ENCODE data around the gene ARMH2. TPM values are rescaled to one million over a fixed set of nuclear protein-coding genes. Genes with fewer than 3 reads are reported as not detected.

Gene ARMH2
- total and polyA plus RNA-seq, 2 donors (not counting 3 experiments of a cell fraction or from before 2014, with no cell fraction given): not detected

DNA sequence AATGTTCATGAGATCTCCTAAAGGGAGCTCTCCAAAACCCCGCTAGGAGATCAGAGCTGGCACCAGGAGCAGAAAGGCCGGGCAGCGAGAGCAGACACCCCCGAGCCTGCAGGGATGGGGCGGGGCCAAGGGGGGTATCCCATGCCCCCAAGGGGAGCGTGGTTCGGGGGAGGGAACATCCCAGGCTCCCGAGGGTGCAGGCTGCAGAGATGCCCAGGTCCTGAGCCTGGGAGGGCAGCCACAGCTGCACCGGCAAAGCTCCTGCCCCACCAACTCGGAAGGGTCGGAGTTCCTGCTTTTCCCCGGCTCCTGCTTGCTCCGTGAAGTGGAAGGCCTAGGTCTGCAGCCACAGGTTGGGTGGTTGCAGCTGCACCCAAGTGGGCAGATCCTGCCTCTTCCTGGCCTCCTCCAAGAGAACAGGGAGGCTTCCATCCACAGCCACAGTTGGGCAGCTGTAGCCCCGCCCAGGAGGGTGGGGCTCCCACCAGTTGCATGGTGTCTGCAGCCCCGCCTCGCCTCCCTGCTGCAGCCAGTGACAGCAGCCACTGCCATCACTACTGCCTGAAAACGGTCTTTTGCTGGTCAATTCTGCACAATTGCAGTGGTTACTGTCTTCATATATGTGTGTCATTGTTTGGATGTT, 37.4 kb downstream of the ARMH2 start:
- intact Hi-C loops (cut with micrococcal nuclease) (no loop called here), dilution Hi-C loops (cut with MboI; ENCODE audit: extremely low pct_ligation_motif_present, low sequenced_read_pairs) (no loop called here)
- Histone ChIP-seq H3K4me2 (ENCODE audit: insufficient read depth, low read length) (no peak overlapping the region), H3K9ac (replicated peaks; ENCODE audit: extremely low read depth, insufficient read depth, low read length) (no peak overlapping the region), H4K20me1 (replicated peaks; ENCODE audit: control insufficient read depth, extremely low read depth, insufficient read depth, low read length) (no peaks in the 10 kb centered on the region), H3K9me3 (replicated peaks; ENCODE audit: control insufficient read depth, insufficient read depth, low read length) (no peaks in the 10 kb centered on the region), H3K4me1 (ENCODE audit: control insufficient read depth, extremely low read depth, insufficient read depth, low read length) (no peaks in the 10 kb centered on the region), H3K36me3 (ENCODE audit: control insufficient read depth in 2 of 2, extremely low read depth in 1 of 2, insufficient read depth in 2 of 2, low read length in 2 of 2) (no peaks in the 10 kb centered on the region), H3K79me2 (ENCODE audit: control insufficient read depth, insufficient read depth, low read length) (no peaks in the 10 kb centered on the region), H3K27me3 (ENCODE audit: control insufficient read depth in 2 of 2, insufficient read depth in 2 of 2, low read length in 2 of 2) (no peaks in the 10 kb centered on the region), H3K9me1 (replicated peaks; ENCODE audit: control insufficient read depth, extremely low read depth, insufficient read depth, low read length) (no peaks in the 10 kb centered on the region), H3K27ac (ENCODE audit: insufficient read depth, low read depth, low read length) (no peak overlapping the region), H3K4me3 (replicated peaks in 1 of 3; ENCODE audit: insufficient read depth in 1 of 3, low read depth in 1 of 3, low read length in 3 of 3) (no peak overlapping the region), H2AFZ (ENCODE audit: low read depth, low read length) (no peak overlapping the region)
- POLR2A ChIA-PET: no interaction called here
- no peak for FAIRE-seq
- TF ChIP-seq MYC (IDR thresholded peaks at IDR 0.05; ENCODE audit: low read depth, low read length) (no peak), FOS (IDR thresholded peaks at IDR 0.05; ENCODE audit: borderline replicate concordance, insufficient read depth, low read length) (no peak), POLR2A (IDR thresholded peaks at IDR 0.05; ENCODE audit: low read depth, low read length) (no peak), POLR2AphosphoS5 (IDR thresholded peaks at IDR 0.05; ENCODE audit: insufficient read depth, low read depth, low read length) (no peak), JUN (IDR thresholded peaks at IDR 0.05; ENCODE audit: borderline replicate concordance, insufficient read depth, insufficient read length, low read depth) (no peak), EZH2 (IDR thresholded peaks at IDR 0.05; ENCODE audit: borderline replicate concordance, low read depth, low read length, severe bottlenecking) (no peak), GATA2 (IDR thresholded peaks at IDR 0.05; ENCODE audit: insufficient read depth, insufficient read length, low read depth, low read length) (no peak)
- TF ChIP-seq, protein P1, sequence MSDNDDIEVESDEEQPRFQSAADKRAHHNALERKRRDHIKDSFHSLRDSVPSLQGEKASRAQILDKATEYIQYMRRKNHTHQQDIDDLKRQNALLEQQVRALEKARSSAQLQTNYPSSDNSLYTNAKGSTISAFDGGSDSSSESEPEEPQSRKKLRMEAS (IDR thresholded peaks at IDR 0.05; ENCODE audit: insufficient read depth, insufficient read length): no peak
- TF ChIP-seq, protein P2, sequence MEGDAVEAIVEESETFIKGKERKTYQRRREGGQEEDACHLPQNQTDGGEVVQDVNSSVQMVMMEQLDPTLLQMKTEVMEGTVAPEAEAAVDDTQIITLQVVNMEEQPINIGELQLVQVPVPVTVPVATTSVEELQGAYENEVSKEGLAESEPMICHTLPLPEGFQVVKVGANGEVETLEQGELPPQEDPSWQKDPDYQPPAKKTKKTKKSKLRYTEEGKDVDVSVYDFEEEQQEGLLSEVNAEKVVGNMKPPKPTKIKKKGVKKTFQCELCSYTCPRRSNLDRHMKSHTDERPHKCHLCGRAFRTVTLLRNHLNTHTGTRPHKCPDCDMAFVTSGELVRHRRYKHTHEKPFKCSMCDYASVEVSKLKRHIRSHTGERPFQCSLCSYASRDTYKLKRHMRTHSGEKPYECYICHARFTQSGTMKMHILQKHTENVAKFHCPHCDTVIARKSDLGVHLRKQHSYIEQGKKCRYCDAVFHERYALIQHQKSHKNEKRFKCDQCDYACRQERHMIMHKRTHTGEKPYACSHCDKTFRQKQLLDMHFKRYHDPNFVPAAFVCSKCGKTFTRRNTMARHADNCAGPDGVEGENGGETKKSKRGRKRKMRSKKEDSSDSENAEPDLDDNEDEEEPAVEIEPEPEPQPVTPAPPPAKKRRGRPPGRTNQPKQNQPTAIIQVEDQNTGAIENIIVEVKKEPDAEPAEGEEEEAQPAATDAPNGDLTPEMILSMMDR (IDR thresholded peaks at IDR 0.05; ENCODE audit: extremely low read depth in 1 of 2, insufficient read depth in 1 of 2, low read depth in 1 of 2, low read length in 2 of 2): no peak
- no TSS peak for BruUV-seq (replicated peaks)
- no peak for DNase-seq (ENCODE audit: low read depth, low spot score)
- CTCF ChIA-PET: interaction anchor here (1.0 to 2.4 kb wide), 2 partner anchors 18 to 177 kb away, joined by 3 to 8 read pairs; no protein-coding TSS in a partner anchor
